H9 (cell line): ENCODE results near the gene RNASE7. TPM values are rescaled to one million over a fixed set of nuclear protein-coding genes. Genes with fewer than 3 reads are reported as not detected.
"Not testable (repeated sequence)": the region's sequence is repeated elsewhere in the genome, so short reads cannot be mapped to it uniquely, and the experiment has no call there.

Source experiments
- DNase-seq: peaks from one replicate; pipeline ENCODE4 v3.0.0-alpha.2; 2017
- H2AFZ ChIP-seq: one replicate; pipeline ENCODE4 v1.6.1; 2013; ENCODE audit warnings: mild to moderate bottlenecking, low read length, control low read depth, moderate library complexity
- H2AK5ac ChIP-seq: 2 replicates; pipeline ENCODE4 v1.6.1; 2013; ENCODE audit warnings: low read length, control low read depth, mixed read lengths; ENCODE audit not compliant: insufficient read length
- H2BK120ac ChIP-seq: one replicate; pipeline ENCODE4 v1.6.1; 2013; ENCODE audit warnings: low read depth, mild to moderate bottlenecking, low read length, control low read depth, inconsistent platforms; ENCODE audit not compliant: poor library complexity, severe bottlenecking
- H2BK12ac ChIP-seq: 2 replicates; pipeline ENCODE4 v1.6.1; 2013; ENCODE audit warnings: low read length, control low read depth, mixed read lengths, low read depth; ENCODE audit not compliant: insufficient read length
- H2BK15ac ChIP-seq: 2 replicates; pipeline ENCODE4 v1.6.1; 2013; ENCODE audit warnings: low read depth, low read length, control low read depth
- H2BK20ac ChIP-seq: one replicate; pipeline ENCODE4 v1.6.1; 2013; ENCODE audit warnings: low read depth, mild to moderate bottlenecking, low read length, control low read depth, inconsistent platforms; ENCODE audit not compliant: poor library complexity, severe bottlenecking
- H2BK5ac ChIP-seq: 2 replicates; pipeline ENCODE4 v1.6.1; 2013; ENCODE audit warnings: low read length, control low read depth, mixed read lengths; ENCODE audit not compliant: insufficient read length
- H3K14ac ChIP-seq: 2 replicates; pipeline ENCODE4 v1.6.1; 2013; ENCODE audit warnings: low read length, control low read depth; ENCODE audit not compliant: insufficient read depth
- H3K18ac ChIP-seq: 2 replicates; pipeline ENCODE4 v1.6.1; 2013; ENCODE audit warnings: low read depth, mild to moderate bottlenecking, mixed read lengths, low read length, control low read depth; ENCODE audit not compliant: insufficient read length
- H3K23ac ChIP-seq: 2 replicates; pipeline ENCODE4 v1.6.1; 2013; ENCODE audit warnings: low read length, control low read depth, mixed read lengths, low read depth; ENCODE audit not compliant: insufficient read length
- H3K23me2 ChIP-seq: 2 replicates; pipeline ENCODE4 v1.6.1; 2013; ENCODE audit warnings: low read depth, mild to moderate bottlenecking, mixed read lengths, low read length, control low read depth; ENCODE audit not compliant: insufficient read length, poor library complexity, severe bottlenecking
- H3K27ac ChIP-seq: 2 replicates; pipeline ENCODE4 v1.5.1; 2013; ENCODE audit warnings: low read length, control low read depth, mixed read lengths, low read depth; ENCODE audit not compliant: insufficient read length
- H3K27me3 ChIP-seq: 2 replicates; pipeline ENCODE4 v1.6.1; 2013; ENCODE audit warnings: low read length, control low read depth, inconsistent platforms; ENCODE audit not compliant: insufficient read depth
- H3K4ac ChIP-seq: 2 replicates; pipeline ENCODE4 v1.6.1; 2013; ENCODE audit warnings: low read depth, mild to moderate bottlenecking, control low read depth, inconsistent platforms, low read length, moderate library complexity
- H3K4me1 ChIP-seq: 2 replicates; pipeline ENCODE4 v1.6.1; 2013; ENCODE audit warnings: low read length, control low read depth, inconsistent platforms; ENCODE audit not compliant: insufficient read depth
- H3K4me2 ChIP-seq: 2 replicates; pipeline ENCODE4 v1.6.1; 2013; ENCODE audit warnings: low read length, control low read depth, mixed read lengths; ENCODE audit not compliant: insufficient read length, insufficient read depth
- H3K56ac ChIP-seq: 2 replicates; pipeline ENCODE4 v1.6.1; 2013; ENCODE audit warnings: low read depth, mild to moderate bottlenecking, mixed read lengths, low read length, control low read depth; ENCODE audit not compliant: insufficient read length
- H3K79me1 ChIP-seq: 2 replicates; pipeline ENCODE4 v1.6.1; 2013; ENCODE audit warnings: low read depth, mild to moderate bottlenecking, moderate library complexity, low read length, control low read depth, inconsistent platforms; ENCODE audit not compliant: insufficient read depth, poor library complexity, severe bottlenecking
- H3K79me2 ChIP-seq: 2 replicates; pipeline ENCODE4 v1.6.1; 2013; ENCODE audit warnings: low read length, control low read depth, inconsistent platforms; ENCODE audit not compliant: insufficient read depth
- H3K9ac ChIP-seq: 2 replicates; pipeline ENCODE4 v1.6.1; 2013; ENCODE audit warnings: low read length, control low read depth, mixed read lengths; ENCODE audit not compliant: insufficient read length; ENCODE audit errors: extremely low read depth
- H3K9me3 ChIP-seq: one replicate; pipeline ENCODE4 v1.6.1; 2013; ENCODE audit warnings: low read depth, low read length, inconsistent platforms; ENCODE audit not compliant: control insufficient read depth
- H3T11ph ChIP-seq: one replicate; pipeline ENCODE4 v1.6.1; 2013; ENCODE audit warnings: mild to moderate bottlenecking, low read length, control low read depth, inconsistent platforms
- H4K20me1 ChIP-seq: one replicate; pipeline ENCODE4 v1.6.1; 2013; ENCODE audit not compliant: control insufficient read depth, insufficient read length, insufficient read depth
- H4K5ac ChIP-seq: 2 replicates; pipeline ENCODE4 v1.6.1; 2013; ENCODE audit warnings: low read depth, mild to moderate bottlenecking, mixed read lengths, low read length, control low read depth; ENCODE audit not compliant: insufficient read length
- H4K8ac ChIP-seq: replicated peaks from 2 replicates; pipeline ENCODE4 v1.6.1; 2013; ENCODE audit warnings: low read length, control low read depth, mixed read lengths, low read depth; ENCODE audit not compliant: insufficient read length
- H4K91ac ChIP-seq: 2 replicates; pipeline ENCODE4 v1.6.1; 2013; ENCODE audit warnings: low read depth, mild to moderate bottlenecking, moderate library complexity, mixed read lengths, low read length, control low read depth; ENCODE audit not compliant: insufficient read length
- H3K27ac Mint-ChIP-seq, 3 experiments: 2 replicates in 2 of 3; 3 replicates in 1 of 3; pipeline ENCODE4 v1.8.0; 2020 to 2021; ENCODE audit warnings: mixed read lengths in 3 of 3, mild to moderate bottlenecking in 1 of 3, moderate library complexity in 1 of 3
- H3K27me3 Mint-ChIP-seq: 2 replicates; pipeline ENCODE4 v1.8.0; 2021; ENCODE audit warnings: low read depth, mild to moderate bottlenecking, moderate library complexity, mixed read lengths
- H3K36me3 Mint-ChIP-seq, 3 experiments: 2 replicates in 2 of 3; 3 replicates in 1 of 3; pipeline ENCODE4 v1.8.0; 2020 to 2021; ENCODE audit warnings: low read depth in 3 of 3, mixed read lengths in 3 of 3; ENCODE audit not compliant: insufficient read depth in 1 of 3
- H3K4me1 Mint-ChIP-seq, 2 experiments: 2 replicates each; pipeline ENCODE4 v1.8.0; 2020; ENCODE audit warnings: mixed read lengths in 2 of 2
- H3K4me3 Mint-ChIP-seq, 2 experiments: 2 replicates in 1 of 2; 3 replicates in 1 of 2; pipeline ENCODE4 v1.8.0; 2020 to 2021; ENCODE audit warnings: mild to moderate bottlenecking in 2 of 2, mixed read lengths in 2 of 2, moderate library complexity in 1 of 2
- H3K9me3 Mint-ChIP-seq, 2 experiments: 2 replicates in 1 of 2; 3 replicates in 1 of 2; pipeline ENCODE4 v1.8.0; 2020; ENCODE audit warnings: mild to moderate bottlenecking in 2 of 2, mixed read lengths in 2 of 2, moderate library complexity in 1 of 2
- WGBS: extraction: QIAGEN DNeasy Blood & Tissue Kit; methylation state at CpG from one replicate; pipeline ENCODE4 v1.1.7; 2013; ENCODE audit warnings: missing lambda C conversion rate, low lambda C conversion rate, mixed read lengths; ENCODE audit not compliant: insufficient read length; ENCODE audit errors: extremely low coverage; 5-methylcytosine and 5-hydroxymethylcytosine counted together
- total RNA-seq: library from RNA; stranded (reverse); gene quantifications from 2 replicates; pipeline ENCODE4 v1.2.1, GENCODE V29; 2021
- TF ChIP-seq, protein P1 (sequence below): fragments of 200-600 bp; sonication (generic); conservative IDR thresholded peaks from 3 replicates; pipeline ENCODE4 v1.8.0; 2021; ENCODE audit warnings: antibody characterized with exemption, mild to moderate bottlenecking

RNASE7 gene
- total RNA-seq, 1 experiment from 2014 or later, result not detected

DNA sequence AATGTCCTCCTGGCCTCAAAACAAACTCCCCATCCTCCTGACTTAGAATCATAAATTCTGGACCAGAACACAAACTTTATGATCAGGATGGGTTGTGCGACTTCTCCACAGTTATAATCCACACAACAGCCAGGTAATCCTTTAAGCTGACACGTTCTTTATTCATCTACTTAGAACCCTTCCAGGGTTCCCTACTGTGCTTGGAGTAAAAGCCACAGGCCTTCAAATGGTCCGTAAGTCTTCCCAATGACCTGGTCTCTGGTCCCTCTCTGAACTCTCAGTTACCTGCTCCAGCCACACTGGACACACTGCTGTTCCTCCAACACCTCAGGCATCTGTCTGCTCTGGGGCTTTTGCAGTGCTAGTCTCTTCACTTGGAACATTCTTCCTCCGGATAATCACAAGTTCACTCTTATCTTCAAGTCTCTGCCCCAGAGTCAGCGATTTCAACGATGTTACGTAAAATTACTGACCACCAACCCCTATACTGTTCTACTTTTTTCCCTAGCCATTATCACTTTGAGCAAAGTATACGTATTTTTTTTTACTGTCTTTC is 1.7 kb upstream of the RNASE7 start:
- peaks cover 32% of the 10 kb centered on the region for H3K27me3 Mint-ChIP-seq
- WGBS, result no CpG with 5 or more reads among the region's 8 CpGs
- Histone ChIP-seq H3K23me2 (no peaks in the 10 kb centered on the region), H2BK20ac (no peak overlapping the region), H4K20me1 (no peaks in the 10 kb centered on the region), H2BK5ac (no peak overlapping the region), H3T11ph (no peak overlapping the region), H3K4me1 (peaks cover 5% of the 10 kb centered on the region), H3K14ac (no peak overlapping the region), H2AFZ (no peak overlapping the region), H2AK5ac (no peak overlapping the region), H3K4me2 (no peak overlapping the region), H3K4ac (no peak overlapping the region), H3K23ac (no peak overlapping the region), H3K79me1 (no peaks in the 10 kb centered on the region), H3K79me2 (no peaks in the 10 kb centered on the region), H2BK12ac (no peak overlapping the region), H3K56ac (no peak overlapping the region), H3K27ac (no peak overlapping the region), H2BK120ac (no peak overlapping the region), H4K8ac (no peak overlapping the region), H3K9me3 (no peaks in the 10 kb centered on the region), H3K27me3 (no peaks in the 10 kb centered on the region), H2BK15ac (no peak overlapping the region), H4K91ac (no peak overlapping the region), H3K9ac (no peak overlapping the region), H4K5ac (no peak overlapping the region), H3K18ac (no peak overlapping the region)
- no peak overlapping the region for H3K27ac Mint-ChIP-seq
- peak overlapping the region in 1 of 2 experiments; percentile 4; a peak in 1 of 5 replicates for H3K4me3 Mint-ChIP-seq
- H3K4me1 Mint-ChIP-seq, result peaks cover 24 to 26% of the 10 kb centered on the region in 2 experiments
- no peaks in the 10 kb centered on the region for H3K9me3 Mint-ChIP-seq
- H3K36me3 Mint-ChIP-seq, result no peaks in the 10 kb centered on the region
- DNase-seq, result no peak
- TF ChIP-seq, protein P1, sequence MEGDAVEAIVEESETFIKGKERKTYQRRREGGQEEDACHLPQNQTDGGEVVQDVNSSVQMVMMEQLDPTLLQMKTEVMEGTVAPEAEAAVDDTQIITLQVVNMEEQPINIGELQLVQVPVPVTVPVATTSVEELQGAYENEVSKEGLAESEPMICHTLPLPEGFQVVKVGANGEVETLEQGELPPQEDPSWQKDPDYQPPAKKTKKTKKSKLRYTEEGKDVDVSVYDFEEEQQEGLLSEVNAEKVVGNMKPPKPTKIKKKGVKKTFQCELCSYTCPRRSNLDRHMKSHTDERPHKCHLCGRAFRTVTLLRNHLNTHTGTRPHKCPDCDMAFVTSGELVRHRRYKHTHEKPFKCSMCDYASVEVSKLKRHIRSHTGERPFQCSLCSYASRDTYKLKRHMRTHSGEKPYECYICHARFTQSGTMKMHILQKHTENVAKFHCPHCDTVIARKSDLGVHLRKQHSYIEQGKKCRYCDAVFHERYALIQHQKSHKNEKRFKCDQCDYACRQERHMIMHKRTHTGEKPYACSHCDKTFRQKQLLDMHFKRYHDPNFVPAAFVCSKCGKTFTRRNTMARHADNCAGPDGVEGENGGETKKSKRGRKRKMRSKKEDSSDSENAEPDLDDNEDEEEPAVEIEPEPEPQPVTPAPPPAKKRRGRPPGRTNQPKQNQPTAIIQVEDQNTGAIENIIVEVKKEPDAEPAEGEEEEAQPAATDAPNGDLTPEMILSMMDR, result peak; percentile 7; the same call in 1 of the 3 replicates

DNA sequence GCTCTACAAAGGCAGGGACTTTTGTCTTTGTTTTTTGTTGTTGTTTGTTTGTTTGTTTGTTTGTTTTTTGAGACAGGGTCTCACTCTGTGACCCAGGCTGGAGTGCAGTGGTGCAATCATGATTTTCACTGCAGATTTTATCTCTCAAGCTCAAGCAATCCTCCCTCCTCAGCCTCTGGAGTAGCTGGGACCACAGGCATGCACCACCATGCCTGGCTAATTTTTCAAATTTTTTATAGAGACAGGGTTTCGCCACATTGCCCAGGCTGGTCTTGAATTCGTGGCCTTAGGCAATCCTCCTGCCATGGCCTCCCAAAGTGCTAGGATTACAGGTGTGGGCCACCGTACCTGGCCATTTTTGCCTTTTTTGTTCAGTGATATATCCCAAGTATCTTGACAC is 1.2 kb upstream of the RNASE7 start:
- H2BK120ac ChIP-seq, H2AK5ac ChIP-seq, H2BK12ac ChIP-seq, H3K9ac ChIP-seq, H3K4me1 ChIP-seq, H4K20me1 ChIP-seq, H2AFZ ChIP-seq, H2BK20ac ChIP-seq, H3K23me2 ChIP-seq, H4K91ac ChIP-seq, H3K9me3 ChIP-seq, H4K5ac ChIP-seq, H2BK5ac ChIP-seq, H3K4me2 ChIP-seq, H3K79me1 ChIP-seq, H3K27ac ChIP-seq, H2BK15ac ChIP-seq, H3K14ac ChIP-seq, DNase-seq, H3K9me3 Mint-ChIP-seq, H3K4me3 Mint-ChIP-seq, H3K4ac ChIP-seq, H3K79me2 ChIP-seq, H4K8ac ChIP-seq, H3K23ac ChIP-seq, H3K27ac Mint-ChIP-seq, H3K56ac ChIP-seq, H3K36me3 Mint-ChIP-seq, H3K27me3 ChIP-seq, H3T11ph ChIP-seq, H3K18ac ChIP-seq: not testable (repeated sequence)
- no CpG with 5 or more reads among the region's 3 CpGs for WGBS
- Mint-ChIP-seq H3K4me1 (peaks cover 24 to 26% of the 10 kb centered on the region in 2 experiments), H3K27me3 (peaks cover 32% of the 10 kb centered on the region)
